Stimulated activated CD8-positive, alpha-beta memory T cell treated with anti-CD3 and anti-CD28 coated beads, Interleukin-12 subunit alpha, Interleukin-12 subunit beta, amount 100 ng/mL, for 24 hours (primary cell): ENCODE results near the gene ATP2B2.

ENCODE experiments used
- DNase-seq: peaks from one replicate; pipeline ENCODE4 v3.0.0-alpha.2; 2020; ENCODE audit errors: extremely low read depth

The ATP2B2 gene

GRCh38 chr3:10495003-10495402 lies 10.4 kb downstream of the ATP2B2 start:
- no peak for DNase-seq

GRCh38 chr3:10494180-10494579 lies 11.2 kb downstream of the ATP2B2 start:
- no peak for DNase-seq

GRCh38 chr3:10493202-10493589 lies 12.2 kb downstream of the ATP2B2 start:
- no peak for DNase-seq

- no peak for DNase-seq
Measured at GRCh38 chr3:10492364-10493201, 12.8 kb downstream of the ATP2B2 start.

- no peak for DNase-seq
Measured at GRCh38 chr3:10489746-10490483, 15.5 kb downstream of the ATP2B2 start.

- DNase-seq, result no peak
Measured at GRCh38 chr3:10487988-10488633, 17.3 kb downstream of the ATP2B2 start.

GRCh38 chr3:10485806-10486205 lies 19.6 kb downstream of the ATP2B2 start:
- DNase-seq, result no peak

GRCh38 chr3:10485380-10485779 lies 20.0 kb downstream of the ATP2B2 start:
- no peak for DNase-seq

GRCh38 chr3:10484709-10485108 lies 20.7 kb downstream of the ATP2B2 start:
- DNase-seq, result no peak

- DNase-seq, result no peak
Measured at GRCh38 chr3:10483686-10484345, 21.6 kb downstream of the ATP2B2 start.

- no peak for DNase-seq
Measured at GRCh38 chr3:10483364-10483675, 22.1 kb downstream of the ATP2B2 start.

- DNase-seq, result no peak
Measured at GRCh38 chr3:10482631-10483363, 22.6 kb downstream of the ATP2B2 start.

GRCh38 chr3:10480871-10481378 lies 24.5 kb downstream of the ATP2B2 start:
- no peak for DNase-seq

- DNase-seq, result no peak
Measured at GRCh38 chr3:10479311-10479710, 26.1 kb downstream of the ATP2B2 start.

- no peak for DNase-seq
Measured at GRCh38 chr3:10475983-10476382, 29.4 kb downstream of the ATP2B2 start.

- no peak for DNase-seq
Measured at GRCh38 chr3:10474847-10475246, 30.5 kb downstream of the ATP2B2 start.

- DNase-seq, result no peak
Measured at GRCh38 chr3:10474275-10474646, 31.1 kb downstream of the ATP2B2 start.

GRCh38 chr3:10473581-10474274 lies 31.7 kb downstream of the ATP2B2 start:
- DNase-seq, result no peak

GRCh38 chr3:10472877-10473440 lies 32.4 kb downstream of the ATP2B2 start:
- no peak for DNase-seq

- no peak for DNase-seq
Measured at GRCh38 chr3:10471054-10471688, 34.2 kb downstream of the ATP2B2 start.
